ENCODE measurements around the gene FLYWCH1. TPM values are rescaled to one million over a fixed set of nuclear protein-coding genes. Genes with fewer than 3 reads are reported as not detected.

FLYWCH1 gene
- total and polyA plus RNA-seq, 9 of the 15 experiments (the other 6 are each of a cell fraction or from before 2014, with no cell fraction given), result 0.18 to 33.6 (median 11.3) TPM

GRCh38 chr16:2968738-2969544, 57.2 kb downstream of the FLYWCH1 start, which contains the start of gene PAQR4 (continued):
- no peak for TF ChIP-seq ZNF407 (IDR thresholded peaks at IDR 0.05; ENCODE audit: low read depth)
- TF ChIP-seq, protein P1, sequence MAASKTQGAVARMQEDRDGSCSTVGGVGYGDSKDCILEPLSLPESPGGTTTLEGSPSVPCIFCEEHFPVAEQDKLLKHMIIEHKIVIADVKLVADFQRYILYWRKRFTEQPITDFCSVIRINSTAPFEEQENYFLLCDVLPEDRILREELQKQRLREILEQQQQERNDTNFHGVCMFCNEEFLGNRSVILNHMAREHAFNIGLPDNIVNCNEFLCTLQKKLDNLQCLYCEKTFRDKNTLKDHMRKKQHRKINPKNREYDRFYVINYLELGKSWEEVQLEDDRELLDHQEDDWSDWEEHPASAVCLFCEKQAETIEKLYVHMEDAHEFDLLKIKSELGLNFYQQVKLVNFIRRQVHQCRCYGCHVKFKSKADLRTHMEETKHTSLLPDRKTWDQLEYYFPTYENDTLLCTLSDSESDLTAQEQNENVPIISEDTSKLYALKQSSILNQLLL (CRISPR knock-in tag; IDR thresholded peaks at IDR 0.05; ENCODE audit: borderline replicate concordance), result no peak
- no peak for TF ChIP-seq MEF2D (tag; conservative IDR thresholded peaks at IDR 0.05; ENCODE audit: low read depth)
- no peak for TF ChIP-seq HMG20A (CRISPR knock-in tag; conservative IDR thresholded peaks at IDR 0.05)
- no peak for TF ChIP-seq ZBTB5 (IDR thresholded peaks at IDR 0.05)
- no peak for TF ChIP-seq HLTF (IDR thresholded peaks at IDR 0.05)
- 0 out of 2 replicates have a peak, but pooled peaks have one; percentile 57 for TF ChIP-seq NBN (IDR thresholded peaks at IDR 0.05; ENCODE audit: low read depth)
- TF ChIP-seq NFRKB (IDR thresholded peaks at IDR 0.05; ENCODE audit: low read depth), result no peak
- no peak; the same call in 1 of the 2 replicates for TF ChIP-seq ZKSCAN1 (IDR thresholded peaks at IDR 0.05; ENCODE audit: low read depth, low read length)
- no peak for TF ChIP-seq ZNF75A (CRISPR knock-in tag; IDR thresholded peaks at IDR 0.05)
- peak; percentile 85 for TF ChIP-seq E2F4 (CRISPR knock-in tag; IDR thresholded peaks at IDR 0.05; ENCODE audit: low read depth)
- peak; percentile 49 for TF ChIP-seq RBM22 (IDR thresholded peaks at IDR 0.05; ENCODE audit: low read depth, low read length, poor library complexity, severe bottlenecking)
- TF ChIP-seq PHF8 (IDR thresholded peaks at IDR 0.05; ENCODE audit: borderline replicate concordance, low read length), result peak; percentile 46; the same call in 1 of the 2 replicates
- TF ChIP-seq, protein P2, sequence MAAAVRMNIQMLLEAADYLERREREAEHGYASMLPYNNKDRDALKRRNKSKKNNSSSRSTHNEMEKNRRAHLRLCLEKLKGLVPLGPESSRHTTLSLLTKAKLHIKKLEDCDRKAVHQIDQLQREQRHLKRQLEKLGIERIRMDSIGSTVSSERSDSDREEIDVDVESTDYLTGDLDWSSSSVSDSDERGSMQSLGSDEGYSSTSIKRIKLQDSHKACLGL (CRISPR knock-in tag; IDR thresholded peaks at IDR 0.05; ENCODE audit: borderline replicate concordance, poor library complexity, severe bottlenecking), result peak; percentile 26

All from K562 (cell line).